ENCODE results near the gene KLF13. TPM values are rescaled to one million over a fixed set of nuclear protein-coding genes. Genes with fewer than 3 reads are reported as not detected.

The KLF13 gene
- total and polyA plus RNA-seq, 10 of the 15 experiments (the other 5 are each of a cell fraction or from before 2014, with no cell fraction given): 20.3 to 109 (median 51.4) TPM

DNA sequence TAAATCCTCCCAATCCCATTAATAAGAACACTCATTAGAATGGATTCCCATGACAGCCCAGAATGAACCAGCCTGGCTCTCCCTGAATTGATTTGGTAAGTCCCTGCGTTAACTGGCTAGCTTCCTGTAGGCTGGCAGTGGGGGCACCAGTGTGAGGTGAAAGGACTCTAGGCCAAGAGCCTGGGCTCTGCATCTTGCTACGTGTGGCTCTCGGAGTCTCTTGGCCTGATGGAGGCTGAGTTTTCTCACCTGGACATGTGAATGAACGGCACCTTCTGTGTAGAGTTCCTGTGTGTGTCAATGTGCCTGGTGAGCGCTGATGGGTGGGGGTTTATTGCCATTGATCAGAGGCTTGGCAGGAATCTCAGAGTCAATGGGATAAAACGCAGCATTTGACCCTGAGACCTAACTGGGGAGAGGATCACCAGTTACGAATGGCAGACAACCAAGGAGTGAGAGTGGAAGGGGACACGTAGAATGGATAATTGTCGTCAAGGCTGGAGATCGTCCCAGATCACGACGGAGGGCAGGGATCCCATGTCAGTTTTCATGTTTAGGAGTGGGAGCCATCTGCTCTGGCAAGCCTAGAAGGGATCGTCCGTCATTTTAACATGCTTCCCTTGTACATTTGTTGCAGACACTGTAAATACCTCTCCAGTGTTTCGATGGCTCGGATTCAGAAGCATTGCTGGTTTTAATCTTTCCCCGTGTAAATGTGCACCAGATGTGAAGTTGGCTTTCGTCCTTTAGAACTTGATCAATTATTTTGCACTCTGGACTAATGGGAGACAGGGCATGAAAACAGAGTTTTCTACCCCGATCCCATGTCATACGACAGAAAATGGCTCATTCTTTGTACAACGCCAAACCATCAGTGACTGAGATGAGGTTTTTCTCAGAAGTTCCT, 9.0 kb upstream of the KLF13 start (continued):
- TF ChIP-seq ZNF207 (IDR thresholded peaks at IDR 0.05; ENCODE audit: borderline replicate concordance) (no peak), RBBP5 (conservative IDR thresholded peaks at IDR 0.05) (no peak), MXI1 (IDR thresholded peaks at IDR 0.05; ENCODE audit: low read depth, low read length) (no peak)

DNA sequence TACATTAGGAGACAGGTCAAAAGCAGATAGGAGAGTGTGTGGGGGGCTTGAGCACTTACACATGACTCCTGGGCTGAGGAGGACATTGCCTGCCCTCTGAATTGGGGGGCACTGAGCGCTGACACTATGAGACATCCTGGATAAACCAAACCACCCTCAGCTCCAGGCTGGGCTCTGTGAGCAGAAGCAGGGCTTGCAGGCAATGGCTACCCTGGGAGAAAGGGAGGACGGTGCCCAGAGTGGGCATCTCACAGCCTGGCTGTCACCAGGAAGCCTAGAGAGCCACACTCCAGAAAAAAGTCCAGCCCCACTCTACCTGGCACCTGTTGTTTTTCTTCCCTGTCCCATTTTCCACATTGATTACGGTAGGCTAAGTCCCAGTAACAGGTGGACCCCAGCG, 8.2 kb upstream of the KLF13 start:
- no peak for TF ChIP-seq ZNF24 (IDR thresholded peaks at IDR 0.05)
- TF ChIP-seq JUNB (IDR thresholded peaks at IDR 0.05): no peak
- no peak for TF ChIP-seq KLF5 (IDR thresholded peaks at IDR 0.05; ENCODE audit: partially characterized antibody)
- no peak for TF ChIP-seq NFYA (IDR thresholded peaks at IDR 0.05; ENCODE audit: borderline replicate concordance, low read depth, low read length)
- TF ChIP-seq YBX1 (IDR thresholded peaks at IDR 0.05): no peak
- Histone ChIP-seq H3K4me2 (ENCODE audit: control insufficient read depth, insufficient read depth) (no peak overlapping the region), H2AFZ (ENCODE audit: control insufficient read depth, low read depth, low read length) (no peak overlapping the region), H3K4me1 (ENCODE audit: control insufficient read depth, insufficient read depth, low read length) (peaks cover 2% of the 10 kb centered on the region), H3K27me3 (replicated peaks in 1 of 2; ENCODE audit: control insufficient read depth in 2 of 2, insufficient read depth in 2 of 2, low read length in 1 of 2) (no peaks in the 10 kb centered on the region), H3K9me3 (replicated peaks; ENCODE audit: control insufficient read depth, insufficient read depth, low read length) (peaks cover 3% of the 10 kb centered on the region; the same call in 1 of the 3 replicates), H3K79me2 (ENCODE audit: control insufficient read depth, insufficient read depth, low read length) (peaks cover under 1% of the 10 kb centered on the region; the same call in 1 of the 2 replicates), H3K4me3 (no peak overlapping the region), H4K20me1 (ENCODE audit: control insufficient read depth, insufficient read depth) (no peaks in the 10 kb centered on the region), H3K9ac (ENCODE audit: control insufficient read depth, insufficient read depth, low read length) (no peak overlapping the region), H3K36me3 (ENCODE audit: control insufficient read depth in 2 of 2, insufficient read depth in 2 of 2, low read length in 1 of 2) (no peaks in the 10 kb centered on the region), H3K27ac (ENCODE audit: control insufficient read depth, insufficient read depth) (no peak overlapping the region)
- CTCF ChIA-PET: interaction anchor here (1.5 kb wide), 1 partner anchor 170 kb away, joined by 6 read pairs; no protein-coding TSS in a partner anchor
- in situ Hi-C loops (cut with MboI) (no loop called here), intact Hi-C loops (cut with micrococcal nuclease; ENCODE audit: unreplicated experiment) (no loop called here)
- FAIRE-seq (no peak), ATAC-seq (no peak), DNase-seq (ENCODE audit: low read depth, low spot score) (no peak)
- RAD21 ChIA-PET (ENCODE audit: unreplicated experiment): no interaction called here
- BruUV-seq (replicated peaks): no TSS peak
- POLR2A ChIA-PET: no interaction called here
- WGBS (ENCODE audit: insufficient coverage, insufficient replicate concordance, low lambda C conversion rate, missing lambda C conversion rate): 71% methylated on average over 4 of the region's 4 CpGs
- SMC1A ChIA-PET (ENCODE audit: uncharacterized antibody, unreplicated experiment): interaction anchor here (1.7 to 2.0 kb wide), 2 partner anchors 10 to 55 kb away, joined by 4 to 5 read pairs; no protein-coding TSS in a partner anchor
